Bronchial epithelial cell (primary cell): Measurements from ENCODE around the gene IL22RA1. TPM values are rescaled to one million over a fixed set of nuclear protein-coding genes. Genes with fewer than 3 reads are reported as not detected.

Source experiments
- DNase-seq: peaks from one replicate; pipeline ENCODE4 v3.0.0-alpha.2; 2010; ENCODE audit warnings: low read depth
- FAIRE-seq: peaks from 2 replicates; lab custom pipeline; 2011; peaks lifted over from hg19 to GRCh38; lab: Jason Lieb, UNC
- H3K27me3 ChIP-seq: 2 replicates; pipeline ENCODE4 v1.5.1; 2011; ENCODE audit warnings: low read length; ENCODE audit not compliant: control insufficient read depth, insufficient read depth
- H3K36me3 ChIP-seq: 2 replicates; pipeline ENCODE4 v1.5.1; 2011; ENCODE audit warnings: low read length; ENCODE audit not compliant: control insufficient read depth, insufficient read depth
- H3K4me3 ChIP-seq: 2 replicates; pipeline ENCODE4 v1.5.1; 2011; ENCODE audit warnings: mild to moderate bottlenecking, low read depth, low read length, control low read depth
- CTCF ChIP-seq: IDR thresholded peaks from 2 replicates; pipeline ENCODE4 v1.5.1; 2011; ENCODE audit warnings: mild to moderate bottlenecking, moderate library complexity, low read length, control low read depth, inconsistent platforms; ENCODE audit not compliant: insufficient read depth, severe bottlenecking
- total RNA-seq: library from RNA; depleted of rRNA; stranded (reverse); fragments of >200 nt; gene quantifications from 2 replicates; pipeline ENCODE4 v1.2.1, GENCODE V29; 2014

The IL22RA1 gene
- total RNA-seq, 1 donor from 2014 or later: 0.26 TPM

- DNase-seq (no peak), FAIRE-seq (no peak)
- no peak for TF ChIP-seq CTCF
These were observed 36.4 kb upstream of the IL22RA1 start for GRCh38 chr1:24179251-24179840.

GRCh38 chr1:24178407-24178806 is 35.5 kb upstream of the IL22RA1 start:
- DNase-seq: no peak
- TF ChIP-seq CTCF: no peak
- Histone ChIP-seq H3K36me3 (peaks cover 5% of the 10 kb centered on the region), H3K27me3 (no peaks in the 10 kb centered on the region), H3K4me3 (no peak overlapping the region)
- FAIRE-seq: no peak

More at GRCh38 chr1:24179251-24179840, 36.4 kb upstream of the IL22RA1 start:
- H3K4me3 ChIP-seq: no peak overlapping the region
- H3K36me3 ChIP-seq: peaks cover 5% of the 10 kb centered on the region
- H3K27me3 ChIP-seq: no peaks in the 10 kb centered on the region

- Histone ChIP-seq H3K27me3 (no peaks in the 10 kb centered on the region), H3K4me3 (no peak overlapping the region), H3K36me3 (peaks cover 5% of the 10 kb centered on the region)
- FAIRE-seq (no peak), DNase-seq (no peak)
- no peak for TF ChIP-seq CTCF
These were observed 34.2 kb upstream of the IL22RA1 start for GRCh38 chr1:24177161-24177560.

GRCh38 chr1:24175033-24175755 is 32.3 kb upstream of the IL22RA1 start:
- Histone ChIP-seq H3K27me3 (no peaks in the 10 kb centered on the region), H3K4me3 (no peak overlapping the region), H3K36me3 (peaks cover 5% of the 10 kb centered on the region)
- FAIRE-seq (no peak), DNase-seq (peak; percentile 66)
- TF ChIP-seq CTCF: no peak

- no peak for DNase-seq
- Histone ChIP-seq H3K27me3 (no peaks in the 10 kb centered on the region), H3K36me3 (no peaks in the 10 kb centered on the region), H3K4me3 (no peak overlapping the region)
- TF ChIP-seq CTCF: no peak
- no peak for FAIRE-seq
These were observed 31.0 kb upstream of the IL22RA1 start for GRCh38 chr1:24173638-24174575.
